Measurements from ENCODE around the gene CTSG.
"Not testable (repeated sequence)": the region's sequence is repeated elsewhere in the genome, so short reads cannot be mapped to it uniquely, and the experiment has no call there.

CTSG gene

DNA sequence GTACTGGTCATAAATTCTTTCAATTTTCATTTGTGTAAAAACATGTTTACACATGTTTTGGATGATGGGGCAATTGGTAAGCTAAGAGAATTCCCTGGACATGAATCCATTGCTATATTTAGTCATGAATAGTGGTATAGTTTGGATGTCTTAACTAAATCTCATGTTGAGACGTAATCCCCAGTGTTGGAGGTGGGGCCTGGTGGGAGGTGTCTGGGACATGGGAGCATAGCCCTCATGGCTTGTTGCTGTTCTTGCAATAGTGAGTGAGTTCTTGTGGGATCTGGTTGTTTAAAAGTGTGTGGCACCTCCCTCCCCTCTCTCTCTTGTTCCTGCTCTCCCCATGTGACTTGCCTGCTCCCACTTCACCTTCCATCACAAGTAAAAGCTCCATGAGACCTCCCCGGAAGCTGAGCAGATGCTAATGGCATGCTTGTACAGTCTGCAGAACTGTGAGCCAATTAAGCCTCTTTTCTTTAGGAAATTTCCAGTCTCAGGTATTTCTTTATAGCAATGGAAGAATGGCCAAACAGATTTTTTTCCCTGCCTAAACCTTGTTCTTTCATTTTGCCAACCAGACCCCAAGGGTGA lies 33.6 kb downstream of the CTSG start:
- DNase-seq: no peak

DNA sequence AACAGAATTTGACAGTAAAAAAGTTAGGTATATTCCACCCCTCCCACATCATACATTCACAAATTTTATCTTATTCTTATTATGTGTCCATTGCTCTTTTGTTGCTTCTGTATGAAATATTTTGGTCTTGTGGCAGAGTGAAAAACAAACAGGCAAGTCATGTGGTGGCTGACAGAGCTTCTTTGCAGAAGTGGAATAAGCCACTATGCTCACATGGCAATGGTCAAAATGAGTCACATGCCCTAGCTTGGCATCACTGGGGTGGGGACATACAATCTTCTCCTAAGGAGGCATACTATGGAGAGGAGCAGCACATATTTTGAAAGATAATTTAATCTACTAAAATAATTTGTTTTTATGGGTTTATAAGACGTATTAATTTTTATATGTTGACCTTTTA lies 40.3 kb downstream of the CTSG start:
- no peak for DNase-seq

DNA sequence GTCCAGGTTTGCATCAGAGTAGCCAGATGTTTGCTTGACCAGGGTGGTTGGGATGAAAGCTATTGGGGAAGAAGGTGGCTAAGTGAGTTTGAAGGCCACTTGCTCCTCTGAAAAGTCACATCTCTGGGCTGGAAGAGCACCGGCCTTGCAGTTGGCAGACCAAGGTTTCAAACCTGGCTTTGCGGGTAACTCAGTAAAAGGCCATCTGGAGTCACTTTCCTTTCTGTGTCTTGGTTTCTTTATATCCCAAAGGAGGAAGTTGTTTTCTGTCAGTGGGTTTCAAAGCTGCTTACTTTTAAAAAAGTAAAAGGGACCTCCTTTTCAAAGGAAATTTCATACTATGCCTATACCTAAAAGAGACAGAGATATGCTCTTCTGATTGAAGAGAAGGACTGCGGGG lies 41.8 kb downstream of the CTSG start:
- DNase-seq: no peak

DNA sequence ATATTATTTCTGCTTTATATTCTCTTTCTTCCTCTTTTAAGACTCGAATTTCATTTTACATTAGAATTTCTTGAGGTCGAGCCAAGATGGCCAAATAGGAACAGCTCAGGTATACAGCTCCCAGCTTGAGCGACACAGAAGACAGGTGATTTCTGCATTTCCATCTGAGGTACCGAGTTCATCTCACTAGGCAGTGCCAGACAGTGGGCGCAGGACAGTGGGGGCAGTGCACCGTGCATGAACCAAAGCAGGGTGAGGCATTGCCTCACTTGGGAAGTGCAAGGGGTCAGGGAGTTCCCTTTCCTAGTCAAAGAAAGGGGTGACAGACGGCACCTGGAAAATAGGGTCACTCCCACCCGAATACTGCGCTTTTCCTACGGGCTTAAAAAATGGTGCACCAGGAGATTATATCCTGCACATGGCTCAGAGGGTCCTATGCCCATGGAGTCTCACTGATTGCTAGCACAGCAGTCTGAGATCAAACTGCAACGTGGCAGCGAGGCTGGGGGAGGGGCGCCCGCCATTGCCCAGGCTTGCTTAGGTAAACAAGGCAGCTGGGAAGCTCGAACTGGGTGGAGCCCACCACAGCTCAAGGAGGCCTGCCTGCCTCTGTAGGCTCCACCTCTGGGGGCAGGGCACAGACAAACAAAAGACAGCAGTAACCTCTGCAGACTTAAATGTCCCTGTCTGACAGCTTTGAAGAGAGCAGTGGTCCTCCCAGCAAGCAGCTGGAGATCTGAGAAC lies 50.0 kb downstream of the CTSG start:
- not testable (repeated sequence) for DNase-seq
